Melanocyte of skin (primary cell): ENCODE measurements around the gene TNNI3. TPM values are rescaled to one million over a fixed set of nuclear protein-coding genes. Genes with fewer than 3 reads are reported as not detected.

ENCODE experiments used
- small RNA-seq, 2 donors: library from RNA; depleted of rRNA; stranded (forward); fragments of <200 nt; gene quantifications; one replicate each; pipeline ENCODE3, GENCODE V24; 2012
- total RNA-seq, 2 donors: library from RNA; depleted of rRNA; stranded (reverse); fragments of >200 nt; gene quantifications; 2 replicates each; pipeline ENCODE4 v1.2.3, GENCODE V29; 2012

Gene TNNI3
- 1 to 10 TPM in 1 of 2 donors, under 1 TPM in 1; 1.00 to 1.0 TPM for total RNA-seq

DNA sequence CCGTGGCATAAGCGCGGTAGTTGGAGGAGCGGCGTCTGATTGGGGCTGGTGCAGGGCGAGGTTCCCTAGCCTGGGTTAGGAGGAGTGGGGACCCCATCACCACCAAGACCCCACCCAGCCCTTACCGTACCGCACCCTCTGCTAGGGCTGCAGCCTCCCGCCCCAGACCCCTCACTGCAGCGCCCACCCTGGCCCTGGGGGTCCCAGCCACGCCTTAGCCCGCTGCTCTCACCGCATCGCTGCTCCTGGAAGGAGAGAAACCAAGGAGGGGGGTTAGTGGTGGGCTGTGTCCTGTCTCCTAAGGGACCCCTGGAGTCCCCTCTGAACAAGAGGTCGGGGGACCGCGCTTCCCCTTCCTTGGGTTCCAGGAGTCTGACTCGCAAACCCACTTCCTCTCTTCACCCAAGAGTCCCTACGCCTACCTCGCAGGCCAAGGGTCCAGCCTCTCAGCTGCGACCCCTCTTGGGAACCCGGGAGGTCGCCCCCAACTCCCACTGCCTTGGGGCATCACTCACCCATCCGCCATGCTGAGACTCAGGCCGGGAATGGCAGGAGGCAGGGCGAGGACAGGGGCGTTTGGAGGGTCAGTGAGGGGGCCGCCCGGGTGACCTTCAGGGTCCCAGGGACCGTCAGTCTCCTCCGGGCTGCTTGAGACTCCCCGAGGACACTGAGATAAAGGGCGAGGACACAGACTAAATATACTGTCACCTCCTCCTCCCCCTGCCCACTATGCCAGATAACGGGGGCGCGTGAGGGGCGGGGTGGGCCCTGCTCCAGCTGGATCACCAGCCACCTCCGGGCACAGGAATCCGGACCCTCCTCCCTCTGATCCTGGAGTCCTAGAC, at the start of gene TNNI3:
TSS of gene TNNI3 (minus strand) at position 669 of the 845 bp plus-strand sequence. CDS start at position 526, 143 bp downstream.

GRCh38 chr19:55179606-55180484, 22.3 kb upstream of the TNNI3 start, which contains the start of gene SYT5:
TSS of gene SYT5 (minus strand) at chr19:55180289. CDS start at chr19:55179041, 1,248 bp downstream.

GRCh38 chr19:55166530-55167268, 9.2 kb upstream of the TNNI3 start, which contains the start of gene DNAAF3:
TSS of gene DNAAF3 (minus strand) at chr19:55166613. CDS start at chr19:55166413, 200 bp downstream.

GRCh38 chr19:55149078-55150003, 8.2 kb downstream of the TNNI3 start, which contains the start of gene TNNT1:
TSS of gene TNNT1 (minus strand) at chr19:55149206. CDS start at chr19:55147157, 2,049 bp downstream.

GRCh38 chr19:55116859-55117662, 40.5 kb downstream of the TNNI3 start, which contains the start of gene PPP1R12C:
TSS of gene PPP1R12C (minus strand) at chr19:55117637. CDS start at chr19:55117543, 94 bp downstream.

Small RNA genes within 50 kb of the gene (small RNA-seq; reads per million reads assigned to genes)
- 0 reads per million in 2 donors for gene MIR7975
- 0 to 0.04 reads per million in 2 donors for gene RF01210

Other genes starting within 250 kb of the TNNI3 start
- gene NLRP7, start 210.2 kb downstream of the TNNI3 start, total RNA-seq, result not detected
- gene NLRP2, start 191.4 kb downstream of the TNNI3 start, total RNA-seq, result 10 to 100 TPM in 1 of 2 donors, 1 to 10 TPM in 1; 3.4 to 13.0 TPM
- not detected for gene GP6, start 119.5 kb downstream of the TNNI3 start, total RNA-seq
- 10 to 100 TPM; 10.3 to 20.3 TPM for gene RDH13, start 94.6 kb downstream of the TNNI3 start, total RNA-seq
- 1 to 10 TPM; 6.9 to 8.3 TPM for gene EPS8L1, start 81.9 kb downstream of the TNNI3 start, total RNA-seq
- gene PPP1R12C, start 40.1 kb downstream of the TNNI3 start, total RNA-seq, result 10 to 100 TPM; 39.3 to 55.4 TPM
- gene TNNT1, start 8.5 kb downstream of the TNNI3 start, total RNA-seq, result 1 to 10 TPM in 1 of 2 donors, under 1 TPM in 1; 0.34 to 9.0 TPM
- 1 to 10 TPM; 2.1 to 2.7 TPM for gene DNAAF3, start 8.9 kb upstream of the TNNI3 start, total RNA-seq
- gene SYT5, start 22.6 kb upstream of the TNNI3 start, total RNA-seq, result 1 to 10 TPM in 1 of 2 donors, under 1 TPM in 1; 0.33 to 1.0 TPM
- gene PTPRH, start 51.8 kb upstream of the TNNI3 start, total RNA-seq, result 10 to 100 TPM; 12.4 to 15.3 TPM
- gene TMEM86B, start 71.0 kb upstream of the TNNI3 start, total RNA-seq, result 1 to 10 TPM; 1.4 to 1.7 TPM
- 10 to 100 TPM; 51.3 to 54.3 TPM for gene PPP6R1, start 101.3 kb upstream of the TNNI3 start, total RNA-seq
- 10 to 100 TPM; 35.4 to 50.3 TPM for gene HSPBP1, start 122.4 kb upstream of the TNNI3 start, total RNA-seq
- gene BRSK1, start 126.3 kb upstream of the TNNI3 start, total RNA-seq, result 1 to 10 TPM; 2.7 to 3.1 TPM
- gene TMEM150B, start 167.6 kb upstream of the TNNI3 start, total RNA-seq, result not detected
- 10 to 100 TPM; 10.3 to 12.0 TPM for gene KMT5C, start 182.1 kb upstream of the TNNI3 start, total RNA-seq
- gene COX6B2, start 197.0 kb upstream of the TNNI3 start, total RNA-seq, result not detected
- not detected for gene GARIN5B, start 205.5 kb upstream of the TNNI3 start, total RNA-seq
- 1 to 10 TPM in 1 of 2 donors, not detected in 1; 1.0 TPM for gene IL11, start 212.7 kb upstream of the TNNI3 start, total RNA-seq
- not detected for gene TMEM190, start 219.1 kb upstream of the TNNI3 start, total RNA-seq
- not detected for gene TMEM238, start 226.6 kb upstream of the TNNI3 start, total RNA-seq
- 100 to 1,000 TPM; 230 to 328 TPM for gene RPL28, start 228.2 kb upstream of the TNNI3 start, total RNA-seq